ENCODE data around the gene BRMS1L. TPM values are rescaled to one million over a fixed set of nuclear protein-coding genes. Genes with fewer than 3 reads are reported as not detected.

The BRMS1L gene
- total and polyA plus RNA-seq, 2 of the 13 experiments (the other 11 are each of a cell fraction or from before 2014, with no cell fraction given): 21.1 to 23.8 TPM

DNA sequence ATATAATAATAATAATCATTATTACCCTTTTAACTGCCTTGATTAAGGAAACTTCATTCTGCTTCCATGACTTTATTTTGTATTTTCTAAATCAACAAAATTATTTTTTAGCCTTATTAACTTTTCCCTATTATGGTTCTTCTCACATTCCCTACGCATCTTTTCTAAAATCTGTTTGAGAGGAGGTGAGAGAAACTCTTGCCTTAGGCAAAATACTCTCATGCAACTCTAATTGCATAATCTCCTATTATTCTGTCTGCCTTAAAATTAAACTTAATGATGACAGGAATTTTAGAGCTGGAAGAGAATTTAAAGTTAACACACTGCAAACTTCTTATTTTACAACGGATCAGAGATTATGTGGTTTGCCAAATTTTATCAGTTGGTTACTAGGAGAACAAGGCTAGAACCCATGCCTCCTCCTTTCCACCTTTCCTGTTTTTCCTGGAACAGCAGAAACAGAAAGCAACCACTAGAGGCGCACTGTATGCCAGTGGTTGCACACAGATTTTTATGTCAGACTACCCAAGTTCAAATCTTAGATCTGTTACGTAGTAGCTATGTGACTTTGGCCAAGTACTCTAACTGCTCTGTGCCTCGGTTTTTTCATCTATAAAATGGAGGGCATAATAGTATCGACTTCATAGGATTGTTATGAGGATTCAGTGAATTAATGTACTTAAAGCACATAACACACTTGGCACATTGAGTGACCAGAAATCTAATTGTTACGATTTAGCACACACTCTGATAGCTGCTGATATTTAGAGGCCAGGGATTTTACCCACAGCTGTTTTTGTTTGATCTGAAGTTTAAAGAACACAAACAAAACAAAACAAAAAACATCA is 4.3 kb upstream of the BRMS1L start (continued):
- TF ChIP-seq, protein P1, sequence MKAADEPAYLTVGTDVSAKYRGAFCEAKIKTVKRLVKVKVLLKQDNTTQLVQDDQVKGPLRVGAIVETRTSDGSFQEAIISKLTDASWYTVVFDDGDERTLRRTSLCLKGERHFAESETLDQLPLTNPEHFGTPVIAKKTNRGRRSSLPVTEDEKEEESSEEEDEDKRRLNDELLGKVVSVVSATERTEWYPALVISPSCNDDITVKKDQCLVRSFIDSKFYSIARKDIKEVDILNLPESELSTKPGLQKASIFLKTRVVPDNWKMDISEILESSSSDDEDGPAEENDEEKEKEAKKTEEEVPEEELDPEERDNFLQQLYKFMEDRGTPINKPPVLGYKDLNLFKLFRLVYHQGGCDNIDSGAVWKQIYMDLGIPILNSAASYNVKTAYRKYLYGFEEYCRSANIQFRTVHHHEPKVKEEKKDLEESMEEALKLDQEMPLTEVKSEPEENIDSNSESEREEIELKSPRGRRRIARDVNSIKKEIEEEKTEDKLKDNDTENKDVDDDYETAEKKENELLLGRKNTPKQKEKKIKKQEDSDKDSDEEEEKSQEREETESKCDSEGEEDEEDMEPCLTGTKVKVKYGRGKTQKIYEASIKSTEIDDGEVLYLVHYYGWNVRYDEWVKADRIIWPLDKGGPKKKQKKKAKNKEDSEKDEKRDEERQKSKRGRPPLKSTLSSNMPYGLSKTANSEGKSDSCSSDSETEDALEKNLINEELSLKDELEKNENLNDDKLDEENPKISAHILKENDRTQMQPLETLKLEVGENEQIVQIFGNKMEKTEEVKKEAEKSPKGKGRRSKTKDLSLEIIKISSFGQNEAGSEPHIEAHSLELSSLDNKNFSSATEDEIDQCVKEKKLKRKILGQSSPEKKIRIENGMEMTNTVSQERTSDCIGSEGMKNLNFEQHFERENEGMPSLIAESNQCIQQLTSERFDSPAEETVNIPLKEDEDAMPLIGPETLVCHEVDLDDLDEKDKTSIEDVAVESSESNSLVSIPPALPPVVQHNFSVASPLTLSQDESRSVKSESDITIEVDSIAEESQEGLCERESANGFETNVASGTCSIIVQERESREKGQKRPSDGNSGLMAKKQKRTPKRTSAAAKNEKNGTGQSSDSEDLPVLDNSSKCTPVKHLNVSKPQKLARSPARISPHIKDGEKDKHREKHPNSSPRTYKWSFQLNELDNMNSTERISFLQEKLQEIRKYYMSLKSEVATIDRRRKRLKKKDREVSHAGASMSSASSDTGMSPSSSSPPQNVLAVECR (CRISPR knock-in tag; IDR thresholded peaks at IDR 0.05; ENCODE audit: borderline replicate concordance): no peak
- TF ChIP-seq ZNF510 (CRISPR knock-in tag; IDR thresholded peaks at IDR 0.05; ENCODE audit: low read depth): peak; percentile 61; the same call in 1 of the 2 replicates
- TF ChIP-seq TSC22D2 (CRISPR knock-in tag; IDR thresholded peaks at IDR 0.05; ENCODE audit: borderline replicate concordance): no peak
- TF ChIP-seq ZNF788 (CRISPR knock-in tag; IDR thresholded peaks at IDR 0.05; ENCODE audit: borderline replicate concordance): no peak
- no peak for TF ChIP-seq RAD21 (CRISPR knock-in tag; IDR thresholded peaks at IDR 0.05)
- TF ChIP-seq ZNF460 (CRISPR knock-in tag; IDR thresholded peaks at IDR 0.05; ENCODE audit: borderline replicate concordance): no peak
- TF ChIP-seq, protein P2, sequence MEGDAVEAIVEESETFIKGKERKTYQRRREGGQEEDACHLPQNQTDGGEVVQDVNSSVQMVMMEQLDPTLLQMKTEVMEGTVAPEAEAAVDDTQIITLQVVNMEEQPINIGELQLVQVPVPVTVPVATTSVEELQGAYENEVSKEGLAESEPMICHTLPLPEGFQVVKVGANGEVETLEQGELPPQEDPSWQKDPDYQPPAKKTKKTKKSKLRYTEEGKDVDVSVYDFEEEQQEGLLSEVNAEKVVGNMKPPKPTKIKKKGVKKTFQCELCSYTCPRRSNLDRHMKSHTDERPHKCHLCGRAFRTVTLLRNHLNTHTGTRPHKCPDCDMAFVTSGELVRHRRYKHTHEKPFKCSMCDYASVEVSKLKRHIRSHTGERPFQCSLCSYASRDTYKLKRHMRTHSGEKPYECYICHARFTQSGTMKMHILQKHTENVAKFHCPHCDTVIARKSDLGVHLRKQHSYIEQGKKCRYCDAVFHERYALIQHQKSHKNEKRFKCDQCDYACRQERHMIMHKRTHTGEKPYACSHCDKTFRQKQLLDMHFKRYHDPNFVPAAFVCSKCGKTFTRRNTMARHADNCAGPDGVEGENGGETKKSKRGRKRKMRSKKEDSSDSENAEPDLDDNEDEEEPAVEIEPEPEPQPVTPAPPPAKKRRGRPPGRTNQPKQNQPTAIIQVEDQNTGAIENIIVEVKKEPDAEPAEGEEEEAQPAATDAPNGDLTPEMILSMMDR (CRISPR knock-in tag; IDR thresholded peaks at IDR 0.05): peak; percentile 95
- TF ChIP-seq ZFP36 (IDR thresholded peaks at IDR 0.05; ENCODE audit: borderline replicate concordance, low read depth, low read length, partially characterized antibody): no peak
- TF ChIP-seq, protein P3, sequence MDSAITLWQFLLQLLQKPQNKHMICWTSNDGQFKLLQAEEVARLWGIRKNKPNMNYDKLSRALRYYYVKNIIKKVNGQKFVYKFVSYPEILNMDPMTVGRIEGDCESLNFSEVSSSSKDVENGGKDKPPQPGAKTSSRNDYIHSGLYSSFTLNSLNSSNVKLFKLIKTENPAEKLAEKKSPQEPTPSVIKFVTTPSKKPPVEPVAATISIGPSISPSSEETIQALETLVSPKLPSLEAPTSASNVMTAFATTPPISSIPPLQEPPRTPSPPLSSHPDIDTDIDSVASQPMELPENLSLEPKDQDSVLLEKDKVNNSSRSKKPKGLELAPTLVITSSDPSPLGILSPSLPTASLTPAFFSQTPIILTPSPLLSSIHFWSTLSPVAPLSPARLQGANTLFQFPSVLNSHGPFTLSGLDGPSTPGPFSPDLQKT (CRISPR knock-in tag; IDR thresholded peaks at IDR 0.05; ENCODE audit: borderline replicate concordance): no peak
- TF ChIP-seq, protein P4, sequence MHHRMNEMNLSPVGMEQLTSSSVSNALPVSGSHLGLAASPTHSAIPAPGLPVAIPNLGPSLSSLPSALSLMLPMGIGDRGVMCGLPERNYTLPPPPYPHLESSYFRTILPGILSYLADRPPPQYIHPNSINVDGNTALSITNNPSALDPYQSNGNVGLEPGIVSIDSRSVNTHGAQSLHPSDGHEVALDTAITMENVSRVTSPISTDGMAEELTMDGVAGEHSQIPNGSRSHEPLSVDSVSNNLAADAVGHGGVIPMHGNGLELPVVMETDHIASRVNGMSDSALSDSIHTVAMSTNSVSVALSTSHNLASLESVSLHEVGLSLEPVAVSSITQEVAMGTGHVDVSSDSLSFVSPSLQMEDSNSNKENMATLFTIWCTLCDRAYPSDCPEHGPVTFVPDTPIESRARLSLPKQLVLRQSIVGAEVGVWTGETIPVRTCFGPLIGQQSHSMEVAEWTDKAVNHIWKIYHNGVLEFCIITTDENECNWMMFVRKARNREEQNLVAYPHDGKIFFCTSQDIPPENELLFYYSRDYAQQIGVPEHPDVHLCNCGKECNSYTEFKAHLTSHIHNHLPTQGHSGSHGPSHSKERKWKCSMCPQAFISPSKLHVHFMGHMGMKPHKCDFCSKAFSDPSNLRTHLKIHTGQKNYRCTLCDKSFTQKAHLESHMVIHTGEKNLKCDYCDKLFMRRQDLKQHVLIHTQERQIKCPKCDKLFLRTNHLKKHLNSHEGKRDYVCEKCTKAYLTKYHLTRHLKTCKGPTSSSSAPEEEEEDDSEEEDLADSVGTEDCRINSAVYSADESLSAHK (CRISPR knock-in tag; IDR thresholded peaks at IDR 0.05; ENCODE audit: borderline replicate concordance): no peak
- TF ChIP-seq KLF11 (CRISPR knock-in tag; IDR thresholded peaks at IDR 0.05): no peak
- TF ChIP-seq ZNF577 (CRISPR knock-in tag; IDR thresholded peaks at IDR 0.05; ENCODE audit: borderline replicate concordance, low read depth): no peak
- no peak for TF ChIP-seq FLYWCH1 (CRISPR knock-in tag; IDR thresholded peaks at IDR 0.05)
- no peak for TF ChIP-seq MIER3 (CRISPR knock-in tag; IDR thresholded peaks at IDR 0.05; ENCODE audit: borderline replicate concordance)
- TF ChIP-seq MTF2 (CRISPR knock-in tag; IDR thresholded peaks at IDR 0.05; ENCODE audit: borderline replicate concordance): no peak
- peak; percentile 71 for TF ChIP-seq ELF1 (CRISPR knock-in tag; IDR thresholded peaks at IDR 0.05)
- peak; percentile 66 for TF ChIP-seq ISL2 (CRISPR knock-in tag; IDR thresholded peaks at IDR 0.05)
- no peak for TF ChIP-seq PCBP2 (optimal IDR thresholded peaks at IDR 0.05; ENCODE audit: low read depth, low read length, poor library complexity, severe bottlenecking)

Measured in HepG2 (cell line).